GM12891 (cell line): ENCODE results near the gene SRRM4.

Experiments
- PAX5 ChIP-seq: IDR thresholded peaks from 2 replicates; pipeline ENCODE4 v1.6.1; 2011; ENCODE audit warnings: low read length, moderate library complexity, mild to moderate bottlenecking; ENCODE audit not compliant: insufficient read depth, severe bottlenecking
- POLR2A ChIP-seq: IDR thresholded peaks from 2 replicates; pipeline ENCODE4 v1.6.1; 2011; ENCODE audit warnings: low read depth, low read length, control low read depth
- POLR2AphosphoS5 ChIP-seq: IDR thresholded peaks from 2 replicates; pipeline ENCODE4 v1.6.1; 2011; ENCODE audit warnings: low read depth, low read length, control low read depth
- TAF1 ChIP-seq: IDR thresholded peaks from 2 replicates; pipeline ENCODE4 v1.6.1; 2011; ENCODE audit warnings: low read depth, low read length, control low read depth

- TF ChIP-seq TAF1 (no peak), POLR2A (no peak), PAX5 (no peak), POLR2AphosphoS5 (no peak)
These were observed 3.0 kb downstream of the SRRM4 start for GRCh38 chr12:118984161-118984943.
